NB4 (cell line): ENCODE measurements around the gene CACUL1.

ENCODE experiments used
- CTCF ChIP-seq: IDR thresholded peaks from one replicate; pipeline ENCODE4 v1.5.1; 2012; ENCODE audit warnings: low read depth, low read length
- MYC ChIP-seq: IDR thresholded peaks from 2 replicates; pipeline ENCODE4 v1.6.1; 2011; ENCODE audit warnings: low read depth, low read length

GRCh38 chr10:118687472-118687871, 67.3 kb downstream of the CACUL1 start:
- TF ChIP-seq CTCF = no peak
- no peak for TF ChIP-seq MYC
